Breast epithelium (tissue), 3 donors: ENCODE results near the gene SLC25A45.

ENCODE experiments used
- CTCF ChIP-seq, 3 donors: fragments of 450-650 bp; IDR thresholded peaks; one replicate each; pipeline ENCODE4 v1.5.1; 2016 to 2017; ENCODE audit warnings: antibody characterized with exemption in 3 of 3, mild to moderate bottlenecking in 3 of 3, moderate library complexity in 3 of 3
- POLR2A ChIP-seq: fragments of 450-650 bp; IDR thresholded peaks from one replicate; pipeline ENCODE4 v1.6.1; 2016; ENCODE audit warnings: antibody characterized with exemption, mild to moderate bottlenecking, moderate library complexity
- POLR2AphosphoS5 ChIP-seq, 3 donors: sonication (generic); formaldehyde crosslinking; IDR thresholded peaks; one replicate each; pipeline ENCODE4 v1.6.1; 2017; ENCODE audit warnings: antibody characterized with exemption in 3 of 3

GRCh38 chr11:65403607-65404121 lies 21.2 kb upstream of the SLC25A45 start:
- no peak for TF ChIP-seq CTCF (IDR thresholded peaks at IDR 0.05)
- TF ChIP-seq POLR2AphosphoS5 (IDR thresholded peaks at IDR 0.05) = no peak
- TF ChIP-seq POLR2A = no peak
